Heart left ventricle (tissue), 16 donors: ENCODE data around the gene BCORL1. TPM values are rescaled to one million over a fixed set of nuclear protein-coding genes. Genes with fewer than 3 reads are reported as not detected.
A peak's percentile ranks its signal among the peaks of the same experiment; 100 is the strongest.

Source experiments
- ATAC-seq, 4 donors: fragments of 200-7000 bp; cut with Tn5 transposase; one replicate each; pipeline ENCODE4 v1.9.1; 2020 to 2022; ENCODE audit warnings: moderate library complexity in 4 of 4, mild to moderate bottlenecking in 3 of 4, moderate number of reproducible peaks in 1 of 4
- DNase-seq, 5 donors: peaks; one replicate each; pipeline ENCODE4 v3.0.0-alpha.2; 2020
- H3K27ac ChIP-seq, 12 donors: fragments of 200-600 bp; sonication (generic) in 4 of 12; one replicate each; pipeline versions ENCODE4 v1.5.0 to v1.8.0; 2016 to 2022; ENCODE audit warnings: mild to moderate bottlenecking in 2 of 12
- H3K27me3 ChIP-seq, 9 donors: fragments of 200-600 bp; sonication (generic) in 2 of 9; one replicate each; pipeline versions ENCODE4 v1.5.1 to v1.8.0; 2016 to 2022; ENCODE audit warnings: mild to moderate bottlenecking in 3 of 9
- H3K36me3 ChIP-seq, 9 donors: fragments of 200-600 bp; sonication (generic) in 2 of 9; one replicate each; pipeline versions ENCODE4 v1.5.0 to v1.8.0; 2018 to 2022; ENCODE audit warnings: mild to moderate bottlenecking in 2 of 9
- H3K4me1 ChIP-seq, 12 donors: fragments of 200-600 bp; sonication (generic) in 4 of 12; one replicate each; pipeline versions ENCODE4 v1.5.0 to v1.8.0; 2016 to 2022; ENCODE audit warnings: mild to moderate bottlenecking in 3 of 12
- H3K4me3 ChIP-seq, 12 donors: fragments of 200-600 bp; sonication (generic) in 4 of 12; one replicate each; pipeline versions ENCODE4 v1.5.0 to v1.8.0; 2017 to 2022; ENCODE audit warnings: mild to moderate bottlenecking in 9 of 12, moderate library complexity in 4 of 12
- H3K9me3 ChIP-seq, 12 donors: fragments of 200-600 bp; sonication (generic) in 4 of 12; one replicate each; pipeline versions ENCODE4 v1.5.0 to v1.8.0; 2016 to 2022; ENCODE audit warnings: mild to moderate bottlenecking in 1 of 12
- CTCF ChIP-seq, 12 donors: fragments of 200-600 bp; sonication (generic) in 4 of 12; IDR thresholded peaks; one replicate each; pipeline versions ENCODE4 v1.5.0 to v1.8.0; 2018 to 2022; ENCODE audit warnings: antibody characterized with exemption in 12 of 12, mild to moderate bottlenecking in 5 of 12
- POLR2A ChIP-seq, 2 donors: fragments of 450-650 bp; IDR thresholded peaks; one replicate each; pipeline ENCODE4 v1.6.1; 2017; ENCODE audit warnings: antibody characterized with exemption in 2 of 2, mild to moderate bottlenecking in 2 of 2, moderate library complexity in 2 of 2
- WGBS, 4 donors: extraction: QIAGEN DNeasy Blood & Tissue Kit in 2 of 4; methylation state at CpG; one replicate each; pipeline versions ENCODE4 v1.1.5 to v1.1.7; 2013 to 2018; 5-methylcytosine and 5-hydroxymethylcytosine counted together
- intact Hi-C, 10 donors: fragments of 100-400 bp; cut with DNase I; formaldehyde crosslinking; loops; one replicate each; pipeline versions ENCODE4 v1.11.1 to v1.14.2; 2022
- polyA plus RNA-seq, 2 donors: library from polyadenylated mRNA; stranded (reverse); fragments of 200-250 nt; gene quantifications; one replicate each; pipeline ENCODE4 v1.2.3, GENCODE V29; 2013
- total RNA-seq, 9 donors: library from RNA; depleted of rRNA in 2 of 9; stranded (reverse); fragments of >200 nt in 2 of 9; fragmentation: NEBNext Ultra II Directional in 3 of 9; extraction: Animal tissue kit (Norgen Biotek cat#: 25700) in 3 of 9; gene quantifications; one replicate each; pipeline versions ENCODE4 v1.1.0 to v1.2.4, GENCODE V29; 2016 to 2023
- donor health status: ischemic (EF 13 %, LVEDD 7.1; RV severe dilation, severe dysfunction).
- donor health status: healthy with polysubstance abuse.
- donor health status: DM: no; HTN: yes; CAD: no.
- donor health status: DM: no; HTN: no; CAD: no.
- donor health status: ischemic (EF 25% LVEDD 6.9; RV normal size, moderate dysfunction).
- donor health status: ischemic (EF 25% LVEDD 5.7; RV mildly dilated, moderate dysfunction).
- donor health status: healthy.
- donor health status: DM: yes; HTN: yes; CAD: no.
- donor health status: ischemic (EF 35%, LVEDD 5.7; RV mildly dilated, moderate dysfunction).
- donor health status: nonischemic (EF 11% LVEDD 7.7; RV severe dilation, severe dysfunction).
- donor health status: DM: yes; HTN: yes; CAD: no.
- donor health status: PGD.
- donor health status: ischemic (EF 29% LVEDD 5.4; RV normal size, mild dysfunction).
- donor health status: nonischemic (EF 23%, LVEDD 6.1; RV moderate dilation, normal function).

BCORL1 gene
- total and polyA plus RNA-seq, 11 donors, result 3.3 to 11.0 (median 8.0) TPM

GRCh38 chrX:129968968-129969367 lies 13.5 kb upstream of the BCORL1 start:
- no peaks in the 10 kb centered on the region for H3K27me3 ChIP-seq
- no peaks in the 10 kb centered on the region for H3K36me3 ChIP-seq
- ATAC-seq (no peak), DNase-seq (no peak)
- H3K4me1 ChIP-seq, result no peaks in the 10 kb centered on the region
- TF ChIP-seq CTCF (IDR thresholded peaks at IDR 0.05) (no peak), POLR2A (IDR thresholded peaks at IDR 0.05) (no peak)
- WGBS, 4 donors, result 73 to 95% (median 88%) methylated on average over 3 of the region's 3 CpGs
- no peak overlapping the region for H3K27ac ChIP-seq
- H3K4me3 ChIP-seq, result no peak overlapping the region
- H3K9me3 ChIP-seq, result peaks cover 0 to 6% (median 0%) of the 10 kb centered on the region in 12 donors
- intact Hi-C loops, result no loop called here

- Histone ChIP-seq H3K27ac (no peak overlapping the region), H3K4me1 (peaks cover 0 to 7% (median 0%) of the 10 kb centered on the region in 12 donors), H3K27me3 (no peaks in the 10 kb centered on the region), H3K4me3 (no peak overlapping the region), H3K9me3 (no peaks in the 10 kb centered on the region), H3K36me3 (no peaks in the 10 kb centered on the region)
- intact Hi-C loops, result no loop called here
- 76 to 93% (median 87%) methylated on average over 5 of the region's 5 CpGs for WGBS, 4 donors
- DNase-seq (no peak), ATAC-seq (no peak)
- TF ChIP-seq CTCF (IDR thresholded peaks at IDR 0.05) (no peak), POLR2A (IDR thresholded peaks at IDR 0.05) (no peak)
These were observed 6.0 kb upstream of the BCORL1 start for GRCh38 chrX:129976441-129976840.

GRCh38 chrX:129979207-129979920 lies 3.1 kb upstream of the BCORL1 start:
- WGBS, 4 donors, result 16 to 46% (median 32%) methylated on average over 23 to 35 of the region's 35 CpGs
- Histone ChIP-seq H3K4me1 (peaks cover 0 to 7% (median 0%) of the 10 kb centered on the region in 12 donors), H3K4me3 (peak overlapping the region in 2 of 12 donors; percentile 48 to 60), H3K9me3 (no peaks in the 10 kb centered on the region), H3K27ac (peak overlapping the region in 9 of 12 donors; percentile 63 to 87 (median 75)), H3K27me3 (no peaks in the 10 kb centered on the region), H3K36me3 (no peaks in the 10 kb centered on the region)
- ATAC-seq (no peak), DNase-seq (peak in 1 of 5 donors; percentile 16)
- intact Hi-C loops, result no loop called here
- TF ChIP-seq POLR2A (IDR thresholded peaks at IDR 0.05), result no peak
- no peak for TF ChIP-seq CTCF (IDR thresholded peaks at IDR 0.05)

- H3K9me3 ChIP-seq, result no peaks in the 10 kb centered on the region
- no peaks in the 10 kb centered on the region for H3K27me3 ChIP-seq
- H3K4me1 ChIP-seq, result peaks cover 0 to 7% (median 0%) of the 10 kb centered on the region in 12 donors
- intact Hi-C loops, result loop anchor here in 7 of 10 donors (2.0 to 10.0 kb wide), 4 partner anchors 42 to 85 kb away; no protein-coding TSS in a partner anchor
- H3K36me3 ChIP-seq, result no peaks in the 10 kb centered on the region
- peak overlapping the region; percentile 38 to 87 (median 72) for H3K27ac ChIP-seq
- no peak for TF ChIP-seq CTCF (IDR thresholded peaks at IDR 0.05)
- TF ChIP-seq POLR2A (IDR thresholded peaks at IDR 0.05), result no peak
- DNase-seq, result peak; percentile 26 to 60 (median 37)
- peak overlapping the region in 3 of 12 donors; percentile 48 to 60 (median 59) for H3K4me3 ChIP-seq
- 0 to 78% (median 17%) methylated on average over 8 to 30 of the region's 32 CpGs for WGBS, 4 donors
- peak in 1 of 4 donors; percentile 4 for ATAC-seq
These were observed 2.4 kb upstream of the BCORL1 start for GRCh38 chrX:129980001-129980401.
